ENCODE results near the gene NEMP1.
"Not testable (repeated sequence)": the region's sequence is repeated elsewhere in the genome, so short reads cannot be mapped to it uniquely, and the experiment has no call there.

GRCh38 chr12:57073566-57074450, 4.8 kb downstream of the NEMP1 start:
- not testable (repeated sequence) for TF ChIP-seq CTCF, POLR2A (IDR thresholded peaks at IDR 0.05)

All from testis (tissue), 2 donors.